ENCODE results near the gene ZNF708. TPM values are rescaled to one million over a fixed set of nuclear protein-coding genes. Genes with fewer than 3 reads are reported as not detected.
"Not testable (repeated sequence)": the region's sequence is repeated elsewhere in the genome, so short reads cannot be mapped to it uniquely, and the experiment has no call there.

The ZNF708 gene
- polyA plus RNA-seq = 20.4 TPM
- long read RNA-seq, donor 1, partial matches to known transcripts = 0 of 2 reads
- long read RNA-seq, donor 1, other reads (novel, unspliced or antisense) = 0 of 2 reads
- long read RNA-seq, donor 2, full-length matches to known transcripts = 7 of 21 reads
- long read RNA-seq, donor 2, partial matches to known transcripts = 6 of 21 reads
- long read RNA-seq, donor 2, other reads (novel, unspliced or antisense) = 8 of 21 reads
- long read RNA-seq, donor 3 = 0 reads
- long read RNA-seq, donor 4, partial matches to known transcripts = 0 of 2 reads
- long read RNA-seq, donor 4, other reads (novel, unspliced or antisense) = 0 of 2 reads
- long read RNA-seq, donor 5 = 0 reads
- long read RNA-seq, donor 6, full-length matches to known transcripts = 4 of 24 reads
- long read RNA-seq, donor 6, partial matches to known transcripts = 12 of 24 reads
- long read RNA-seq, donor 6, other reads (novel, unspliced or antisense) = 8 of 24 reads
- long read RNA-seq, donor 7, partial matches to known transcripts = 8 of 12 reads
- long read RNA-seq, donor 7, other reads (novel, unspliced or antisense) = 0 of 12 reads
- long read RNA-seq, donor 8, full-length matches to known transcripts = 5 of 5 reads
- long read RNA-seq, donor 8, partial matches to known transcripts = 0 of 5 reads
- long read RNA-seq, donor 8, other reads (novel, unspliced or antisense) = 0 of 5 reads
- long read RNA-seq, donor 9, full-length matches to known transcripts = 8 of 29 reads
- long read RNA-seq, donor 9, partial matches to known transcripts = 16 of 29 reads
- long read RNA-seq, donor 9, other reads (novel, unspliced or antisense) = 5 of 29 reads
- long read RNA-seq, donor 10, full-length matches to known transcripts = 3 of 36 reads
- long read RNA-seq, donor 10, partial matches to known transcripts = 33 of 36 reads
- long read RNA-seq, donor 10, other reads (novel, unspliced or antisense) = 0 of 36 reads
- long read RNA-seq, donor 11, partial matches to known transcripts = 7 of 8 reads
- long read RNA-seq, donor 11, other reads (novel, unspliced or antisense) = 0 of 8 reads

- DNase-seq = peak; percentile 89 to 94
- Histone ChIP-seq H3K27me3 (ENCODE audit: control insufficient read depth, insufficient read depth, low read length) (no peaks in the 10 kb centered on the region), H3K4me1 (ENCODE audit: control insufficient read depth, insufficient read depth, low read length) (no peaks in the 10 kb centered on the region), H3K9me3 (ENCODE audit: control insufficient read depth, low read depth, low read length) (no peaks in the 10 kb centered on the region), H3K36me3 (ENCODE audit: control insufficient read depth, insufficient read depth, low read length) (peaks cover 6% of the 10 kb centered on the region), H3K27ac (ENCODE audit: low read length) (peak within 1 kb of the TSS; percentile 99), H3K4me3 (ENCODE audit: low read length) (peak within 1 kb of the TSS; percentile 86)
- no CpG with 5 or more reads among the region's 32 CpGs for WGBS (ENCODE audit: insufficient coverage, low lambda C conversion rate)
Measured at GRCh38 chr19:21328885-21329605, at the start of gene ZNF708. TSS of gene ZNF708 (minus strand) at chr19:21329410. CDS start at chr19:21329212, 198 bp downstream.

DNA sequence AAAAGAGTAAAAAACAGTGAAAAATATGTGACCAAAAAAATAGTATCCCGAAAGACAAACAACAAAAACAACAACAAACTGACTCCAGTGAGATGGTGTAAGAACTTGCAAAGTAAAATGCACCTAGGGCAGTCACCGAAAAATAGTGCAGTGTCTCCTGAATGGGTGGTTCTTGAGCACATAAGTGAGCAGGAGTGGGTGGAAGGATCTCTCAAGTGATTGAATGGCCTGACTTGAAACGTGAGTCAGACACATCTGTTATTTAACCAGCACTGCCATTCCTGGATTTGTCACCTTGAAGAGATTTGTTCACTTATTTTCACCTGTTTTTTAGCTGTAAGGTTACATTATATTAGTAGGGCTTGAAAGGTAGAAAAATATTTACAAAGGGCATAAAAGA lies 33.1 kb upstream of the ZNF708 start:
- Histone ChIP-seq H3K4me3 (ENCODE audit: low read length) (no peak overlapping the region), H3K27ac (ENCODE audit: low read length) (no peak overlapping the region), H3K4me1 (ENCODE audit: control insufficient read depth, insufficient read depth, low read length) (no peaks in the 10 kb centered on the region), H3K9me3 (ENCODE audit: control insufficient read depth, low read depth, low read length) (peaks cover 4% of the 10 kb centered on the region), H3K27me3 (ENCODE audit: control insufficient read depth, insufficient read depth, low read length) (no peaks in the 10 kb centered on the region), H3K36me3 (ENCODE audit: control insufficient read depth, insufficient read depth, low read length) (peaks cover 22% of the 10 kb centered on the region)
- 100% methylated on average over 2 of the region's 3 CpGs for WGBS (ENCODE audit: insufficient coverage, low lambda C conversion rate)
- no peak for DNase-seq

GRCh38 chr19:21358768-21359451 lies 29.7 kb upstream of the ZNF708 start, which contains the start of gene ZNF738:
TSS of gene ZNF738 (plus strand) at chr19:21359000. CDS start at chr19:21359141, 141 bp downstream.
- peak; percentile 92 to 97 for DNase-seq
- WGBS (ENCODE audit: insufficient coverage, low lambda C conversion rate) = no CpG with 5 or more reads among the region's 36 CpGs
- Histone ChIP-seq H3K27ac (ENCODE audit: low read length) (peak within 1 kb of the TSS; percentile 87), H3K4me3 (ENCODE audit: low read length) (peak within 1 kb of the TSS; percentile 80), H3K27me3 (ENCODE audit: control insufficient read depth, insufficient read depth, low read length) (no peaks in the 10 kb centered on the region), H3K9me3 (ENCODE audit: control insufficient read depth, low read depth, low read length) (peaks cover 4% of the 10 kb centered on the region), H3K36me3 (ENCODE audit: control insufficient read depth, insufficient read depth, low read length) (peaks cover 10% of the 10 kb centered on the region), H3K4me1 (ENCODE audit: control insufficient read depth, insufficient read depth, low read length) (no peaks in the 10 kb centered on the region)

- no CpG with 5 or more reads among the region's 2 CpGs for WGBS (ENCODE audit: insufficient coverage, low lambda C conversion rate)
- no peaks in the 10 kb centered on the region for H3K27me3 ChIP-seq (ENCODE audit: control insufficient read depth, insufficient read depth, low read length)
- H3K4me3 ChIP-seq (ENCODE audit: low read length) = no peak overlapping the region
- no peaks in the 10 kb centered on the region for H3K36me3 ChIP-seq (ENCODE audit: control insufficient read depth, insufficient read depth, low read length)
- H3K9me3 ChIP-seq (ENCODE audit: control insufficient read depth, low read depth, low read length) = no peaks in the 10 kb centered on the region
- H3K4me1 ChIP-seq (ENCODE audit: control insufficient read depth, insufficient read depth, low read length) = no peaks in the 10 kb centered on the region
- H3K27ac ChIP-seq (ENCODE audit: low read length) = no peak overlapping the region
- DNase-seq = no peak
Measured at GRCh38 chr19:21352830-21353229, 23.6 kb upstream of the ZNF708 start.

GRCh38 chr19:21344841-21345240 lies 15.6 kb upstream of the ZNF708 start:
- not testable (repeated sequence) for H3K9me3 ChIP-seq (ENCODE audit: control insufficient read depth, low read depth, low read length); H3K4me3 ChIP-seq (ENCODE audit: low read length); H3K27ac ChIP-seq (ENCODE audit: low read length); DNase-seq; H3K4me1 ChIP-seq (ENCODE audit: control insufficient read depth, insufficient read depth, low read length); H3K36me3 ChIP-seq (ENCODE audit: control insufficient read depth, insufficient read depth, low read length); H3K27me3 ChIP-seq (ENCODE audit: control insufficient read depth, insufficient read depth, low read length)
- WGBS (ENCODE audit: insufficient coverage, low lambda C conversion rate) = no CpG with 5 or more reads among the region's 2 CpGs

- H3K9me3 ChIP-seq (ENCODE audit: control insufficient read depth, low read depth, low read length) = no peaks in the 10 kb centered on the region
- WGBS (ENCODE audit: insufficient coverage, low lambda C conversion rate) = 72% methylated on average over 2 of the region's 2 CpGs
Measured at GRCh38 chr19:21335721-21336120, 6.5 kb upstream of the ZNF708 start.

GRCh38 chr19:21328406-21328805 lies 804 bp downstream of the ZNF708 start:
- Histone ChIP-seq H3K36me3 (ENCODE audit: control insufficient read depth, insufficient read depth, low read length) (peaks cover 6% of the 10 kb centered on the region), H3K27me3 (ENCODE audit: control insufficient read depth, insufficient read depth, low read length) (no peaks in the 10 kb centered on the region), H3K4me1 (ENCODE audit: control insufficient read depth, insufficient read depth, low read length) (no peaks in the 10 kb centered on the region), H3K9me3 (ENCODE audit: control insufficient read depth, low read depth, low read length) (no peaks in the 10 kb centered on the region), H3K4me3 (ENCODE audit: low read length) (peak overlapping the region; percentile 86), H3K27ac (ENCODE audit: low read length) (peak overlapping the region; percentile 99)
- 0% methylated on average over 1 of the region's 6 CpGs for WGBS (ENCODE audit: insufficient coverage, low lambda C conversion rate)
- peak in 1 of 2 donors; percentile 33 for DNase-seq

More at GRCh38 chr19:21335721-21336120, 6.5 kb upstream of the ZNF708 start:
- Histone ChIP-seq H3K36me3 (ENCODE audit: control insufficient read depth, insufficient read depth, low read length) (no peaks in the 10 kb centered on the region), H3K27ac (ENCODE audit: low read length) (no peak overlapping the region), H3K4me1 (ENCODE audit: control insufficient read depth, insufficient read depth, low read length) (no peaks in the 10 kb centered on the region), H3K4me3 (ENCODE audit: low read length) (no peak overlapping the region), H3K27me3 (ENCODE audit: control insufficient read depth, insufficient read depth, low read length) (no peaks in the 10 kb centered on the region)
- no peak for DNase-seq

DNA sequence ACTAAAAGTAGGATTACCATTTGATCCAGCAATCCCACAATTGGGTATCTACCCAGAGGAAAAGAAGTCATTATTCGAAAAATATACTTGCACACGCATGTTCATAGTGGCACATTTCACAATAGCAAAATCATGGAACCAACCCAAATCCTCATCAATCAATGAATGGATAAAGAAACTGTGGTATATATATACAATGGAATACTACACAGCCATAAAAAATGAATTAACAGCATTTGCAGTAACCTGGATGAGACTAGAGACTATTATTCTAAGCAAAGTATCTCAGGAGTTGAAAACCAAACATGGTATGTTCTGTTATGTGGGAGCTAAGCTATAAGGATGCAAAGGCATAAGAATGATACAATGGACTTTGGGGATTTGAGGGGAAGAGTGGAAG lies 3.0 kb downstream of the ZNF708 start:
- H3K9me3 ChIP-seq (ENCODE audit: control insufficient read depth, low read depth, low read length) = no peaks in the 10 kb centered on the region
- peaks cover 6% of the 10 kb centered on the region for H3K36me3 ChIP-seq (ENCODE audit: control insufficient read depth, insufficient read depth, low read length)
- H3K27me3 ChIP-seq (ENCODE audit: control insufficient read depth, insufficient read depth, low read length) = no peaks in the 10 kb centered on the region
- no peak overlapping the region for H3K27ac ChIP-seq (ENCODE audit: low read length)
- no peaks in the 10 kb centered on the region for H3K4me1 ChIP-seq (ENCODE audit: control insufficient read depth, insufficient read depth, low read length)
- no peak overlapping the region for H3K4me3 ChIP-seq (ENCODE audit: low read length)
- WGBS (ENCODE audit: insufficient coverage, low lambda C conversion rate) = no CpG with 5 or more reads among the region's 2 CpGs
- DNase-seq = no peak

DNA sequence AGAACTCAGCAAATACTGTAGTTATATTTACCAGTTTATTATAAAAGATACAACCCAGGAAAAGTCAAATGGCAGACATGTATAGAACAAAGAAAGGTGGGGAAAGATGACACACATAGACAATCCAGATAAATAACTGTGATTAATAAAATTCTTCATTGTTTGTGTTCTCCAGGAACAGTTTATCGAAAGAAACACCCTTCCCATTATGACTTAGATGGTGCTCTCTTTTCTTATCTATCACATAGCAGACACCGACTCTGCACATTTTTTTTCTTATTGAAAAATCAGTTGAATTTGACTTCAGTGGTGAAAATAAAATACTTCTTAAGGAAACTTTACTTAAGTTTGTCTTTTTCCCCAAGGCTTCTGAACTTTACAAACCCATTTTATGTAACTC lies 6.2 kb downstream of the ZNF708 start:
- Histone ChIP-seq H3K36me3 (ENCODE audit: control insufficient read depth, insufficient read depth, low read length) (peaks cover 6% of the 10 kb centered on the region), H3K27me3 (ENCODE audit: control insufficient read depth, insufficient read depth, low read length) (no peaks in the 10 kb centered on the region), H3K4me1 (ENCODE audit: control insufficient read depth, insufficient read depth, low read length) (no peaks in the 10 kb centered on the region), H3K27ac (ENCODE audit: low read length) (no peak overlapping the region), H3K9me3 (ENCODE audit: control insufficient read depth, low read depth, low read length) (no peaks in the 10 kb centered on the region), H3K4me3 (ENCODE audit: low read length) (no peak overlapping the region)
- DNase-seq = no peak
- WGBS (ENCODE audit: insufficient coverage, low lambda C conversion rate) = 100% methylated on average over 1 of the region's 2 CpGs
